22Rv1 (cell line): Measurements from ENCODE around the gene DDX46.

Experiments used
- H3K27ac ChIP-seq: fragments of 450-650 bp; 2 replicates; pipeline ENCODE4 v1.5.1; 2017
- ZFX ChIP-seq: fragments of 450-650 bp; IDR thresholded peaks from 2 replicates; pipeline ENCODE4 v1.6.1; 2017; ENCODE audit warnings: antibody characterized with exemption, borderline replicate concordance
- TF ChIP-seq, protein P1 (sequence below): fragments of 450-650 bp; IDR thresholded peaks from 2 replicates; pipeline ENCODE4 v1.5.1; 2017; ENCODE audit warnings: mild to moderate bottlenecking

The DDX46 gene

DNA sequence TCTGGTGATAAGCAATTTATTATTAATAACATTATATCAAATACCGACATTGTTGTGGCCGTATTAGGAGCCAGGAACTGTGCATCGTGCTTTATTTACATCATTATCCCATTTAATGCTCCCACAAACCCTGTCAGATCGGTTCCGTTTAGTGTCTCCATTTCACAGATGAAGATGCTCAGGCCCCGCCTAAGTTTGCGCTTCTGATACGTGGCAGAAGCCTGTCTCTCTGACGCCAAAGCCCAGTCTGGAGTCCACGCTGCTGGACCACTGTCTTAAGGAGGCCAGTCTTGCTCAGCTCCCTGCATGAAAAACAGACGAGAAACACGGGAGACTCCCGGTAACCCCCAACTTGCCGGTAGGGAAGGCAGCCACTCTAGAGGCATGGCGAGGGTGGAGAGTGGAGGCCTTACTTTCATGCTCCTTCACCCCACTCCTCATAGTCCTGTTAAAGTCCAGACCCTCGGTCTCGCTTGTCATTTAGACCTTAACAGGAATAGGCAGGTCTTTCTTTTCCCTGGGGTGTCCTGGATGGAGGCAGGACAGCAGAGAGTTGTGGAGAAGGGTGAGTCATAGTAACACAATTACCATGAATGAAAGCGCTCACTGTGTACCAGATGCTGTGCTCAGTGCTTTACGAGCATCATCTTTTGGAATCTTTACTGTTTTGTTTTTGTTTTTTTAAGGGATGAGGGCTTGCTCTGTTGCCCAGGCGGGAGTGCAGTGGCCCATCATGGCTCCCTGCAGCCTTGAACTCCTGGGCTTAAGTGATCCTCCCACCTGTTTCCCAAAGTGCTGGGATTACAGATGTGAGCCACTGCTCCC is 116.5 kb downstream of the DDX46 start:
- TF ChIP-seq, protein P1, sequence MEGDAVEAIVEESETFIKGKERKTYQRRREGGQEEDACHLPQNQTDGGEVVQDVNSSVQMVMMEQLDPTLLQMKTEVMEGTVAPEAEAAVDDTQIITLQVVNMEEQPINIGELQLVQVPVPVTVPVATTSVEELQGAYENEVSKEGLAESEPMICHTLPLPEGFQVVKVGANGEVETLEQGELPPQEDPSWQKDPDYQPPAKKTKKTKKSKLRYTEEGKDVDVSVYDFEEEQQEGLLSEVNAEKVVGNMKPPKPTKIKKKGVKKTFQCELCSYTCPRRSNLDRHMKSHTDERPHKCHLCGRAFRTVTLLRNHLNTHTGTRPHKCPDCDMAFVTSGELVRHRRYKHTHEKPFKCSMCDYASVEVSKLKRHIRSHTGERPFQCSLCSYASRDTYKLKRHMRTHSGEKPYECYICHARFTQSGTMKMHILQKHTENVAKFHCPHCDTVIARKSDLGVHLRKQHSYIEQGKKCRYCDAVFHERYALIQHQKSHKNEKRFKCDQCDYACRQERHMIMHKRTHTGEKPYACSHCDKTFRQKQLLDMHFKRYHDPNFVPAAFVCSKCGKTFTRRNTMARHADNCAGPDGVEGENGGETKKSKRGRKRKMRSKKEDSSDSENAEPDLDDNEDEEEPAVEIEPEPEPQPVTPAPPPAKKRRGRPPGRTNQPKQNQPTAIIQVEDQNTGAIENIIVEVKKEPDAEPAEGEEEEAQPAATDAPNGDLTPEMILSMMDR: no peak
- TF ChIP-seq ZFX: no peak
- H3K27ac ChIP-seq: peak overlapping the region; percentile 84

DNA sequence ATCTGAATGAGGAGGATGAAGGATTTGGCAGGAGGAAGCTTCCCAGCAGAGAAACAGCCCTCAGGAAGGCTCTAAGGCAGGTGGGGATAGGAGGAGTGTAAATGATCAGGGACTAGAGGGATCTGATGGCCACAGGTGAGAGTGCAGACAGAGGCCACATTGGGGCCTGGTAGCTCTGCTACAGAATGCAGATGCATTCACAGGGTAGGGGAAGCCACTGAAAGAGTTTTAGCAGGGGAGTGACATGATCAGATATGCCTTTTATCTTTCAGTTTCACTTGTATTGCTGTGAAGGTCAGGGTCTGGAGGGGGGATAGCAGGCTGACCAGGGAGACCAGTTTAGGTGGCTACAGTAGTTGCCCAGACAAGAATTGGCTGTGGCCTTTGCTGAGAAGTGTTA is 118.6 kb downstream of the DDX46 start:
- TF ChIP-seq, protein P1: no peak
- no peak for TF ChIP-seq ZFX
- H3K27ac ChIP-seq: no peak overlapping the region

DNA sequence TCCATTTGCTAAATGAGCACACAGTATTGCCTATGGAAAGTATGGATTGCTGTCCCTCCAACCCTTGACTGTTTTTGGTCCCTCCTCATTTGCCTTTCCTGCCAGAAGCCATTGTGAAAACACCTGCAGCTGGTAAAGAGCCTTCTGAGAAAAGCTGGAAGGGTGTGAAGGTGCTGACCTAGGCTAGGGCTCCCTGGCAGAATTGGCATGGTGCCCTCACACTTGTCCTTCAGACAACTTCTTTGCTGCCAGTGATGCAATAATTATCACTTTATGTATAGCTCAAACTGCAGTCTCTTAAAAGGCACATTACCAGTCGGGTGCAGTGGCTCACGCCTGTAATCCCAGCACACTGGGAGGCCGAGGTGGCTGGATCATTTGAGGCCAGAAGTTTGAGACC is 119.8 kb downstream of the DDX46 start:
- no peak overlapping the region for H3K27ac ChIP-seq
- TF ChIP-seq, protein P1: no peak
- TF ChIP-seq ZFX: no peak

DNA sequence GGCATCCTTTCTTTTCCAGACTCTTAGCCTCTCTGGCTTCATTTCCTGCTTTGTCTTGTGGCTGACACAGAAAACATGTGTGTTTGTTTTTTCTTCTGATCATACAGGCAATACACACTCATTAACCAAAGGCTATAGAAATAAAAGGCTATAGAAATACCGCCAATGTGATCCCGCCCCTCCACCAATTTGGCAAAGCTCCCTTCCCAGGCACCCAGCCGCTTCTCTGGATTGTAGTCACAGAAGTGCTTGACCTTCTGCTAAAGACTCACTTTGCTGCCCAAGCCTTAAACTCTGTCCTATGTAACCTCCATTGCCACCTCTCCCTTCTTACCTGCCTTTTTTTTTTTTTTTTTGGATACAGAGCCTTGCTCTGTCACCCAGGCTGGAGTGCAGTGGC is 120.9 kb downstream of the DDX46 start:
- no peak overlapping the region for H3K27ac ChIP-seq
- TF ChIP-seq, protein P1: no peak
- no peak for TF ChIP-seq ZFX
